ENCODE measurements around the gene KANSL3.

Gene KANSL3

GRCh38 chr2:96604104-96604503 is 34.0 kb downstream of the KANSL3 start:
- no peak for DNase-seq (ENCODE audit: low read depth)

GRCh38 chr2:96602330-96602823 is 35.7 kb downstream of the KANSL3 start:
- no peak for DNase-seq (ENCODE audit: low read depth)

GRCh38 chr2:96601382-96602292 is 36.5 kb downstream of the KANSL3 start:
- no peak for DNase-seq (ENCODE audit: low read depth)

- DNase-seq (ENCODE audit: low read depth), result no peak
Observed at GRCh38 chr2:96599941-96600340, 38.2 kb downstream of the KANSL3 start.

- no peak for DNase-seq (ENCODE audit: low read depth)
Observed at GRCh38 chr2:96596596-96596995, 41.5 kb downstream of the KANSL3 start.

GRCh38 chr2:96594691-96595152 is 43.4 kb downstream of the KANSL3 start:
- DNase-seq (ENCODE audit: low read depth), result no peak

GRCh38 chr2:96594282-96594681 is 43.8 kb downstream of the KANSL3 start:
- no peak for DNase-seq (ENCODE audit: low read depth)

GRCh38 chr2:96591494-96591893 is 46.6 kb downstream of the KANSL3 start:
- DNase-seq (ENCODE audit: low read depth), result no peak

- DNase-seq (ENCODE audit: low read depth), result no peak
Observed at GRCh38 chr2:96591054-96591453, 47.1 kb downstream of the KANSL3 start.

GRCh38 chr2:96587843-96588242 is 50.3 kb downstream of the KANSL3 start:
- no peak for DNase-seq (ENCODE audit: low read depth)

- DNase-seq (ENCODE audit: low read depth), result no peak
Observed at GRCh38 chr2:96584017-96584416, 54.1 kb downstream of the KANSL3 start.

- DNase-seq (ENCODE audit: low read depth), result no peak
Observed at GRCh38 chr2:96580771-96581170, 57.3 kb downstream of the KANSL3 start.

GRCh38 chr2:96579422-96579821 is 58.7 kb downstream of the KANSL3 start:
- no peak for DNase-seq (ENCODE audit: low read depth)

GRCh38 chr2:96578731-96579130 is 59.4 kb downstream of the KANSL3 start:
- no peak for DNase-seq (ENCODE audit: low read depth)

- no peak for DNase-seq (ENCODE audit: low read depth)
Observed at GRCh38 chr2:96577501-96577900, 60.6 kb downstream of the KANSL3 start.

- DNase-seq (ENCODE audit: low read depth), result no peak
Observed at GRCh38 chr2:96575785-96576456, 62.2 kb downstream of the KANSL3 start.

- no peak for DNase-seq (ENCODE audit: low read depth)
Observed at GRCh38 chr2:96574364-96574763, 63.7 kb downstream of the KANSL3 start.

- no peak for DNase-seq (ENCODE audit: low read depth)
Observed at GRCh38 chr2:96568094-96568493, 70.0 kb downstream of the KANSL3 start.

- DNase-seq (ENCODE audit: low read depth), result no peak
Observed at GRCh38 chr2:96565111-96565510, 73.0 kb downstream of the KANSL3 start.

- no peak for DNase-seq (ENCODE audit: low read depth)
Observed at GRCh38 chr2:96564563-96564962, 73.5 kb downstream of the KANSL3 start.

- DNase-seq (ENCODE audit: low read depth), result no peak
Observed at GRCh38 chr2:96564026-96564425, 74.1 kb downstream of the KANSL3 start.

GRCh38 chr2:96558485-96558884 is 79.6 kb downstream of the KANSL3 start:
- DNase-seq (ENCODE audit: low read depth), result no peak

- no peak for DNase-seq (ENCODE audit: low read depth)
Observed at GRCh38 chr2:96558061-96558460, 80.1 kb downstream of the KANSL3 start.
